ENCODE results near the gene FBLL1.

DNA sequence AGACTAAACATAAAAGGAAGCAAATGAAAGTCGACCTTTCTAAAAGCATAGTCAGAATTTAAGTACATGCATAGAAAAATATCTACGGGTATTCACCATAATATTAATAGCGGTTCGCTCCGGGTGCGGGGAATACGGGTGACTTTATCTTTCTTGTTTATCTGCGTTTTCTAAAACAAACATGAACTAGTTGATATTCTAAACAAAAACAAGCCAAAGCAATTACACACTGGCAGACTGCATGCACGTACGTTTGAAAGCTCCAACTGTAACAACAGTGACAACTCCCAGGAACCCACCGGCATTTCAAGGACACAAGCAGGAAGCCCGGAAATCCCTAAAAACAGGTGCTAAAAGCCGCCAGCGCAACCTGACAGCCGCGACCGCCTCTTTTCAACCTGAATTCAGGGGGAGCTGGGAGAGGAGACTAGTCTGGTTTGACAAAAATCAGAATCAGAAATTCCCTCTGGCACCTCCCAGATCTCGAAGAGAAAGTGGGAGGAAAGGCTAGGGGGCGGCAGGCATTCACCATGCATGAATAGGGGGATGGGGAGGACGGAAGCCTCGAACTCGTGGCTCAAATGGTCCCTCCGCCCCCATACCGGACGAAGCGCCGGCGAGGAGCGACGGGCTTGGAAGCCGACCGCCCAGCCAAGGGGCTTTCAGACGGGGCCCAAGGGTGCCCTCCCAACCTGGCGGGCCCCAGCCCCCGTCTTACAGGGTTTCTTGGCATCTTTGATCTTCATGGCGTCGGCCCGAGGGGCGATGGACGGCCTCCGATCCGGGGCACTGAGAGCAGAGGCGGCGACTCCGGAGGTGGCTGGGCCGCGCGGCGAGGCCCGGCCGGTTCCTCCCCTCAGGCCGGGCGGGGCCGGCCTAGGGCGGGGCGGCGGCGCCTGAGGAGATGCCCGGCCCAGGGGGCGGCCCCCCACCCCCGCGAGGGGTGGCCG lies 49.7 kb downstream of the FBLL1 start, which contains the start of gene PANK3:
- no peak for TF ChIP-seq JUND (IDR thresholded peaks at IDR 0.05)
- TF ChIP-seq ZBTB33 (IDR thresholded peaks at IDR 0.05; ENCODE audit: borderline replicate concordance, low read depth), result no peak

Data from SK-N-SH (cell line).